B cell (primary cell): Measurements from ENCODE around the gene NRXN2. TPM values are rescaled to one million over a fixed set of nuclear protein-coding genes. Genes with fewer than 3 reads are reported as not detected.

ENCODE experiments used
- ATAC-seq: fragments of 200-7000 bp; cut with Tn5 transposase; one replicate; pipeline ENCODE4 v1.10.0; 2021; ENCODE audit warnings: low read depth, mild to moderate bottlenecking, moderate number of reproducible peaks, moderate library complexity
- CTCF ChIA-PET: fragments of 350-600 bp; sonication (Branson Sonifier 250); formaldehyde crosslinking; loops from one replicate; lab custom pipeline; 2021; ENCODE audit warnings: antibody characterized with exemption, inconsistent platforms; lab: Charles Lee
- POLR2A ChIA-PET: fragments of 350-600 bp; sonication (Branson Sonifier 250); formaldehyde crosslinking; loops from one replicate; lab custom pipeline; 2021; ENCODE audit warnings: antibody characterized with exemption; lab: Charles Lee
- DNase-seq: peaks from one replicate; pipeline ENCODE4 v3.0.0; 2013
- H2AFZ ChIP-seq: 2 replicates; pipeline ENCODE4 v1.6.1; 2012; ENCODE audit warnings: mild to moderate bottlenecking, low read depth, low read length; ENCODE audit not compliant: insufficient read depth, poor library complexity, severe bottlenecking
- H3K27ac ChIP-seq, 2 donors: 1 replicate in 1 of 2; 2 replicates in 1 of 2; pipeline ENCODE4 v1.5.1; 2012 to 2013; ENCODE audit warnings: low read length in 2 of 2, mild to moderate bottlenecking in 2 of 2, moderate library complexity in 1 of 2
- H3K27me3 ChIP-seq, 4 experiments: fragments of 200-600 bp in 1 of 4; sonication (generic) in 1 of 4; replicated peaks in 1 of 4; 1 replicate in 2 of 4; 2 replicates in 2 of 4; pipeline versions ENCODE4 v1.6.1 to v1.7.0; 2013 to 2016; ENCODE audit warnings: low read length in 3 of 4, mild to moderate bottlenecking in 2 of 4, mixed read lengths in 1 of 4, moderate library complexity in 1 of 4; ENCODE audit not compliant: insufficient read depth in 4 of 4, control insufficient read depth in 3 of 4; ENCODE audit errors: control extremely low read depth in 1 of 4
- H3K36me3 ChIP-seq, 2 experiments: replicated peaks in 1 of 2; 1 replicate in 1 of 2; 2 replicates in 1 of 2; pipeline versions ENCODE4 v1.6.1 to v1.7.1; 2013; ENCODE audit warnings: low read length in 1 of 2; ENCODE audit not compliant: insufficient read depth in 2 of 2, control insufficient read depth in 1 of 2; ENCODE audit errors: control extremely low read depth in 1 of 2, extremely low read depth in 1 of 2
- H3K4me1 ChIP-seq, 2 donors: fragments of 200-600 bp in 1 of 2; sonication (generic) in 1 of 2; 1 replicate in 1 of 2; 2 replicates in 1 of 2; pipeline versions ENCODE4 v1.5.1 to v1.6.1; 2013 to 2017; ENCODE audit warnings: low read length in 2 of 2; ENCODE audit not compliant: control insufficient read depth in 2 of 2, insufficient read depth in 2 of 2
- H3K4me2 ChIP-seq: replicated peaks from 2 replicates; pipeline ENCODE3; 2012; ENCODE audit warnings: mild to moderate bottlenecking, low read depth, low read length; ENCODE audit not compliant: poor library complexity, severe bottlenecking
- H3K4me3 ChIP-seq, 5 experiments: fragments of 200-600 bp in 1 of 5; sonication (generic) in 1 of 5; 1 replicate in 3 of 5; 2 replicates in 2 of 5; pipeline versions ENCODE4 v1.5.1 to v1.7.0; 2011 to 2016; ENCODE audit warnings: low read length in 4 of 5, mild to moderate bottlenecking in 4 of 5, low read depth in 2 of 5, control low read depth in 1 of 5, moderate library complexity in 1 of 5; ENCODE audit not compliant: insufficient read depth in 1 of 5; ENCODE audit errors: control extremely low read depth in 1 of 5, extremely low read depth in 1 of 5
- H3K79me2 ChIP-seq: fragments of 200-600 bp; sonication (generic); one replicate; pipeline ENCODE4 v1.6.0; 2016; ENCODE audit warnings: low read length; ENCODE audit not compliant: control insufficient read depth, insufficient read depth
- H3K9ac ChIP-seq: fragments of 200-600 bp; sonication (generic); 2 replicates; pipeline ENCODE4 v1.6.1; 2017; ENCODE audit warnings: mild to moderate bottlenecking, low read length, moderate library complexity
- H3K9me3 ChIP-seq, 3 donors: one replicate each; pipeline versions ENCODE4 v1.6.1 to v1.7.1; 2013; ENCODE audit warnings: low read length in 2 of 3; ENCODE audit not compliant: control insufficient read depth in 2 of 3, insufficient read depth in 1 of 3; ENCODE audit errors: control extremely low read depth in 1 of 3
- H4K20me1 ChIP-seq: 2 replicates; pipeline ENCODE4 v1.6.0; 2012; ENCODE audit warnings: mild to moderate bottlenecking, low read length; ENCODE audit not compliant: insufficient read depth, control insufficient read depth, poor library complexity, severe bottlenecking
- H3K27ac Mint-ChIP-seq: one replicate; pipeline ENCODE4 v1.8.0; 2021; ENCODE audit warnings: mixed read lengths
- H3K27me3 Mint-ChIP-seq: one replicate; pipeline ENCODE4 v1.8.0; 2021; ENCODE audit warnings: mixed read lengths
- H3K4me1 Mint-ChIP-seq: one replicate; pipeline ENCODE4 v1.8.0; 2021; ENCODE audit warnings: mixed read lengths
- H3K4me3 Mint-ChIP-seq: one replicate; pipeline ENCODE4 v1.8.0; 2021; ENCODE audit warnings: mixed read lengths
- H3K9me3 Mint-ChIP-seq: one replicate; pipeline ENCODE4 v1.8.0; 2022; ENCODE audit warnings: mixed read lengths; ENCODE audit not compliant: insufficient read depth
- EZH2 ChIP-seq: IDR thresholded peaks from 2 replicates; pipeline ENCODE4 v1.6.1; 2012; ENCODE audit warnings: borderline replicate concordance, low read depth, mild to moderate bottlenecking, moderate library complexity, low read length; ENCODE audit not compliant: insufficient read depth, poor library complexity, severe bottlenecking
- WGBS: methylation state at CpG from one replicate; pipeline ENCODE4 v1.1.5; 2013; ENCODE audit warnings: missing lambda C conversion rate; ENCODE audit not compliant: insufficient coverage; 5-methylcytosine and 5-hydroxymethylcytosine counted together
- intact Hi-C: fragments of 100-400 bp; cut with micrococcal nuclease; formaldehyde crosslinking; loops from one replicate; pipeline ENCODE4 v1.10.0; 2022
- polyA plus RNA-seq: library from polyadenylated mRNA; depleted of rRNA; stranded (reverse); fragments of >200 nt; gene quantifications from 2 replicates; pipeline ENCODE4 v1.2.3, GENCODE V29; 2012
- total RNA-seq, 2 donors: library from RNA; stranded (reverse); fragments of 120-200 nt in 1 of 2; gene quantifications; 1 replicate in 1 of 2; 2 replicates in 1 of 2; pipeline versions ENCODE4 v1.2.3 to v1.2.4, GENCODE V29; 2013 to 2022
- TF ChIP-seq, protein P1 (sequence below): fragments of 200-600 bp; IDR thresholded peaks from one replicate; pipeline ENCODE4 v1.8.0; 2022; ENCODE audit warnings: antibody characterized with exemption, mild to moderate bottlenecking

NRXN2 gene
- total and polyA plus RNA-seq, 2 donors (not counting 1 experiment from before 2014, with no cell fraction given): 0.01 to 0.52 TPM

DNA sequence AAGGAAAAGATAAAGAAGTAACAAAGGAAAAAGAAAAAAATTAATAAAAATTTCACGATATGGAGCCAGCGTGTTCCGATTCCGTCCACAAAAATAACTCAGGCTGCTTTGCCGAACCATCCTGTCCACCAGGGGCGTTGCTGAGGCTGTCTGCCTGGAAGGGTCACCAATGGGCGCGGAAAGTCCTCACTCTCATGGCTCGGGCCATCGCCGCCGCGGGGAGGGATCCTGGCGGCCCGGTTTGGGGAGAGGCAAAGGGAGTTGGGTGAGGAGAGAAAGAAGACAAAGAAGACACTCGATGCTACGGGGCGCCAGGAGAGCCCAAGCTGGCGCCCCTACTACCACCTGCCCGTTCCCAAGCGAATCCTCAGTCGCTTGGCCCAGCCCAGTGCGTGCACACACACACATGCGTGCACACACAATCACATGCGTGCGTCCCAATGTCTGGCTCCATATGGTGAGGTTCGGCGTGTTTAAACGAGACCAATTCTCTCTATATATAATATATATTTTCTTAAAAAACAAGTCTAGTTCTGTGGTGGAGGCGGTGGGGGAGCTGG, 42.4 kb upstream of the NRXN2 start:
- Histone ChIP-seq H3K4me3 (peak overlapping the region in 1 of 5 experiments; percentile 18), H3K9ac (no peak overlapping the region), H3K36me3 (peaks cover 5 to 81% of the 10 kb centered on the region in 2 experiments), H3K4me1 (peaks cover 85 to 99% of the 10 kb centered on the region in 2 donors), H3K79me2 (peaks cover 52% of the 10 kb centered on the region), H3K27ac (peak overlapping the region in 1 of 2 donors; percentile 17), H3K9me3 (no peaks in the 10 kb centered on the region), H3K27me3 (no peaks in the 10 kb centered on the region), H3K4me2 (peak overlapping the region; percentile 66), H4K20me1 (peaks cover 60% of the 10 kb centered on the region), H2AFZ (no peak overlapping the region)
- H3K4me1 Mint-ChIP-seq: peaks cover 88% of the 10 kb centered on the region
- H3K4me3 Mint-ChIP-seq: peak overlapping the region; percentile 74
- 94% methylated on average over 13 of the region's 30 CpGs for WGBS
- intact Hi-C loops: no loop called here
- H3K27ac Mint-ChIP-seq: peak overlapping the region; percentile 88
- ChIA-PET CTCF (interaction anchor here (1.0 to 12.2 kb wide), 3 partner anchors 11 to 18 kb away, joined by 3 to 280 read pairs (median 11); partner anchors contain the start of genes RASGRP2 and SF1), POLR2A (interaction anchor here (3.9 to 8.8 kb wide), 2 partner anchors 11 to 19 kb away, joined by 48 to 175 read pairs; partner anchors contain the start of genes RASGRP2 and SF1)
- H3K27me3 Mint-ChIP-seq: no peaks in the 10 kb centered on the region
- DNase-seq (no peak), ATAC-seq (no peak)
- no peaks in the 10 kb centered on the region for H3K9me3 Mint-ChIP-seq
- TF ChIP-seq EZH2: no peak
- TF ChIP-seq, protein P1, sequence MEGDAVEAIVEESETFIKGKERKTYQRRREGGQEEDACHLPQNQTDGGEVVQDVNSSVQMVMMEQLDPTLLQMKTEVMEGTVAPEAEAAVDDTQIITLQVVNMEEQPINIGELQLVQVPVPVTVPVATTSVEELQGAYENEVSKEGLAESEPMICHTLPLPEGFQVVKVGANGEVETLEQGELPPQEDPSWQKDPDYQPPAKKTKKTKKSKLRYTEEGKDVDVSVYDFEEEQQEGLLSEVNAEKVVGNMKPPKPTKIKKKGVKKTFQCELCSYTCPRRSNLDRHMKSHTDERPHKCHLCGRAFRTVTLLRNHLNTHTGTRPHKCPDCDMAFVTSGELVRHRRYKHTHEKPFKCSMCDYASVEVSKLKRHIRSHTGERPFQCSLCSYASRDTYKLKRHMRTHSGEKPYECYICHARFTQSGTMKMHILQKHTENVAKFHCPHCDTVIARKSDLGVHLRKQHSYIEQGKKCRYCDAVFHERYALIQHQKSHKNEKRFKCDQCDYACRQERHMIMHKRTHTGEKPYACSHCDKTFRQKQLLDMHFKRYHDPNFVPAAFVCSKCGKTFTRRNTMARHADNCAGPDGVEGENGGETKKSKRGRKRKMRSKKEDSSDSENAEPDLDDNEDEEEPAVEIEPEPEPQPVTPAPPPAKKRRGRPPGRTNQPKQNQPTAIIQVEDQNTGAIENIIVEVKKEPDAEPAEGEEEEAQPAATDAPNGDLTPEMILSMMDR: no peak

DNA sequence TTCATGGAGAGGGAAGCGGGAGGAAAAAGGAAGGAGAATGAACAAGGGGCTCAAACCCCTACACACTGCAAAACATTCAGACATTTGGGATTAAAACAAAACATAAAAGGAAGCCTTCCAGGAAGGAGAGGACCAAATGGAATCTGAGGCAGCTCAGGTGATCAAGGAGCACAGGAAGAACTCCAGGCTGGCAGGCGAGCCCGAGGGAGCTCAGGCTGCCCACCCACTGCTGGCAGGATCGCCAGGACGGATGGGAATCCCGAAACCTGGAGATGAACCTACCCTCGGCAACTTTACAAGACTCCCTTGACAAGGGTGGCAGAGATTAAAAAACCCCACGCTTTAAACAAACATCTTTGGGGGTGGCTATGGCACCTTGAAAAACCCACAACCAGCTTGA, 41.8 kb upstream of the NRXN2 start:
- TF ChIP-seq EZH2: no peak
- TF ChIP-seq, protein P1: no peak
- peak overlapping the region; percentile 66 for H3K4me2 ChIP-seq
- H3K4me1 ChIP-seq: peaks cover 87 to 99% of the 10 kb centered on the region in 2 donors
- ChIA-PET POLR2A (interaction anchor here (0.8 to 8.8 kb wide), 3 partner anchors 12 to 19 kb away, joined by 3 to 175 read pairs (median 48); partner anchors contain the start of genes RASGRP2 and SF1), CTCF (interaction anchor here (1.4 to 12.2 kb wide), 6 partner anchors 7 to 129 kb away, joined by 4 to 280 read pairs (median 15); partner anchors contain the start of genes RASGRP2 and SF1)
- WGBS: 88% methylated on average over 4 of the region's 8 CpGs
- no peaks in the 10 kb centered on the region for H3K9me3 ChIP-seq
- Mint-ChIP-seq H3K9me3 (no peaks in the 10 kb centered on the region), H3K4me3 (peak overlapping the region; percentile 74), H3K4me1 (peaks cover 90% of the 10 kb centered on the region), H3K27ac (peak overlapping the region; percentile 88), H3K27me3 (no peaks in the 10 kb centered on the region)
- DNase-seq: no peak
- peak overlapping the region; percentile 1 for H3K9ac ChIP-seq
- intact Hi-C loops: loop anchor here (1.0 kb wide), 1 partner anchor 8 kb away; no protein-coding TSS in a partner anchor
- peak overlapping the region; percentile 60 to 85 for H3K27ac ChIP-seq
- H3K79me2 ChIP-seq: peaks cover 52% of the 10 kb centered on the region
- peak overlapping the region in 4 of 5 experiments; percentile 11 to 23 (median 19) for H3K4me3 ChIP-seq
- peaks cover 3 to 81% of the 10 kb centered on the region in 2 experiments for H3K36me3 ChIP-seq
- H2AFZ ChIP-seq: no peak overlapping the region
- peaks cover 54% of the 10 kb centered on the region for H4K20me1 ChIP-seq
- no peaks in the 10 kb centered on the region for H3K27me3 ChIP-seq
- no peak for ATAC-seq
